H9 (cell line): ENCODE data around the gene HIVEP1. TPM values are rescaled to one million over a fixed set of nuclear protein-coding genes. Genes with fewer than 3 reads are reported as not detected.

Source experiments
- DNase-seq: peaks from one replicate; pipeline ENCODE4 v3.0.0-alpha.2; 2017
- H2AFZ ChIP-seq: one replicate; pipeline ENCODE4 v1.6.1; 2013; ENCODE audit warnings: mild to moderate bottlenecking, low read length, control low read depth, moderate library complexity
- H2AK5ac ChIP-seq: 2 replicates; pipeline ENCODE4 v1.6.1; 2013; ENCODE audit warnings: low read length, control low read depth, mixed read lengths; ENCODE audit not compliant: insufficient read length
- H2BK120ac ChIP-seq: one replicate; pipeline ENCODE4 v1.6.1; 2013; ENCODE audit warnings: low read depth, mild to moderate bottlenecking, low read length, control low read depth, inconsistent platforms; ENCODE audit not compliant: poor library complexity, severe bottlenecking
- H2BK12ac ChIP-seq: 2 replicates; pipeline ENCODE4 v1.6.1; 2013; ENCODE audit warnings: low read length, control low read depth, mixed read lengths, low read depth; ENCODE audit not compliant: insufficient read length
- H2BK15ac ChIP-seq: 2 replicates; pipeline ENCODE4 v1.6.1; 2013; ENCODE audit warnings: low read depth, low read length, control low read depth
- H2BK20ac ChIP-seq: one replicate; pipeline ENCODE4 v1.6.1; 2013; ENCODE audit warnings: low read depth, mild to moderate bottlenecking, low read length, control low read depth, inconsistent platforms; ENCODE audit not compliant: poor library complexity, severe bottlenecking
- H2BK5ac ChIP-seq: 2 replicates; pipeline ENCODE4 v1.6.1; 2013; ENCODE audit warnings: low read length, control low read depth, mixed read lengths; ENCODE audit not compliant: insufficient read length
- H3K14ac ChIP-seq: 2 replicates; pipeline ENCODE4 v1.6.1; 2013; ENCODE audit warnings: low read length, control low read depth; ENCODE audit not compliant: insufficient read depth
- H3K18ac ChIP-seq: 2 replicates; pipeline ENCODE4 v1.6.1; 2013; ENCODE audit warnings: low read depth, mild to moderate bottlenecking, mixed read lengths, low read length, control low read depth; ENCODE audit not compliant: insufficient read length
- H3K23ac ChIP-seq: 2 replicates; pipeline ENCODE4 v1.6.1; 2013; ENCODE audit warnings: low read length, control low read depth, mixed read lengths, low read depth; ENCODE audit not compliant: insufficient read length
- H3K23me2 ChIP-seq: 2 replicates; pipeline ENCODE4 v1.6.1; 2013; ENCODE audit warnings: low read depth, mild to moderate bottlenecking, mixed read lengths, low read length, control low read depth; ENCODE audit not compliant: insufficient read length, poor library complexity, severe bottlenecking
- H3K27ac ChIP-seq: 2 replicates; pipeline ENCODE4 v1.5.1; 2013; ENCODE audit warnings: low read length, control low read depth, mixed read lengths, low read depth; ENCODE audit not compliant: insufficient read length
- H3K27me3 ChIP-seq: 2 replicates; pipeline ENCODE4 v1.6.1; 2013; ENCODE audit warnings: low read length, control low read depth, inconsistent platforms; ENCODE audit not compliant: insufficient read depth
- H3K4ac ChIP-seq: 2 replicates; pipeline ENCODE4 v1.6.1; 2013; ENCODE audit warnings: low read depth, mild to moderate bottlenecking, control low read depth, inconsistent platforms, low read length, moderate library complexity
- H3K4me1 ChIP-seq: 2 replicates; pipeline ENCODE4 v1.6.1; 2013; ENCODE audit warnings: low read length, control low read depth, inconsistent platforms; ENCODE audit not compliant: insufficient read depth
- H3K4me2 ChIP-seq: 2 replicates; pipeline ENCODE4 v1.6.1; 2013; ENCODE audit warnings: low read length, control low read depth, mixed read lengths; ENCODE audit not compliant: insufficient read length, insufficient read depth
- H3K56ac ChIP-seq: 2 replicates; pipeline ENCODE4 v1.6.1; 2013; ENCODE audit warnings: low read depth, mild to moderate bottlenecking, mixed read lengths, low read length, control low read depth; ENCODE audit not compliant: insufficient read length
- H3K79me1 ChIP-seq: 2 replicates; pipeline ENCODE4 v1.6.1; 2013; ENCODE audit warnings: low read depth, mild to moderate bottlenecking, moderate library complexity, low read length, control low read depth, inconsistent platforms; ENCODE audit not compliant: insufficient read depth, poor library complexity, severe bottlenecking
- H3K79me2 ChIP-seq: 2 replicates; pipeline ENCODE4 v1.6.1; 2013; ENCODE audit warnings: low read length, control low read depth, inconsistent platforms; ENCODE audit not compliant: insufficient read depth
- H3K9ac ChIP-seq: 2 replicates; pipeline ENCODE4 v1.6.1; 2013; ENCODE audit warnings: low read length, control low read depth, mixed read lengths; ENCODE audit not compliant: insufficient read length; ENCODE audit errors: extremely low read depth
- H3K9me3 ChIP-seq: one replicate; pipeline ENCODE4 v1.6.1; 2013; ENCODE audit warnings: low read depth, low read length, inconsistent platforms; ENCODE audit not compliant: control insufficient read depth
- H3T11ph ChIP-seq: one replicate; pipeline ENCODE4 v1.6.1; 2013; ENCODE audit warnings: mild to moderate bottlenecking, low read length, control low read depth, inconsistent platforms
- H4K20me1 ChIP-seq: one replicate; pipeline ENCODE4 v1.6.1; 2013; ENCODE audit not compliant: control insufficient read depth, insufficient read length, insufficient read depth
- H4K5ac ChIP-seq: 2 replicates; pipeline ENCODE4 v1.6.1; 2013; ENCODE audit warnings: low read depth, mild to moderate bottlenecking, mixed read lengths, low read length, control low read depth; ENCODE audit not compliant: insufficient read length
- H4K8ac ChIP-seq: replicated peaks from 2 replicates; pipeline ENCODE4 v1.6.1; 2013; ENCODE audit warnings: low read length, control low read depth, mixed read lengths, low read depth; ENCODE audit not compliant: insufficient read length
- H4K91ac ChIP-seq: 2 replicates; pipeline ENCODE4 v1.6.1; 2013; ENCODE audit warnings: low read depth, mild to moderate bottlenecking, moderate library complexity, mixed read lengths, low read length, control low read depth; ENCODE audit not compliant: insufficient read length
- H3K27ac Mint-ChIP-seq, 3 experiments: 2 replicates in 2 of 3; 3 replicates in 1 of 3; pipeline ENCODE4 v1.8.0; 2020 to 2021; ENCODE audit warnings: mixed read lengths in 3 of 3, mild to moderate bottlenecking in 1 of 3, moderate library complexity in 1 of 3
- H3K27me3 Mint-ChIP-seq: 2 replicates; pipeline ENCODE4 v1.8.0; 2021; ENCODE audit warnings: low read depth, mild to moderate bottlenecking, moderate library complexity, mixed read lengths
- H3K36me3 Mint-ChIP-seq, 3 experiments: 2 replicates in 2 of 3; 3 replicates in 1 of 3; pipeline ENCODE4 v1.8.0; 2020 to 2021; ENCODE audit warnings: low read depth in 3 of 3, mixed read lengths in 3 of 3; ENCODE audit not compliant: insufficient read depth in 1 of 3
- H3K4me1 Mint-ChIP-seq, 2 experiments: 2 replicates each; pipeline ENCODE4 v1.8.0; 2020; ENCODE audit warnings: mixed read lengths in 2 of 2
- H3K4me3 Mint-ChIP-seq, 2 experiments: 2 replicates in 1 of 2; 3 replicates in 1 of 2; pipeline ENCODE4 v1.8.0; 2020 to 2021; ENCODE audit warnings: mild to moderate bottlenecking in 2 of 2, mixed read lengths in 2 of 2, moderate library complexity in 1 of 2
- H3K9me3 Mint-ChIP-seq, 2 experiments: 2 replicates in 1 of 2; 3 replicates in 1 of 2; pipeline ENCODE4 v1.8.0; 2020; ENCODE audit warnings: mild to moderate bottlenecking in 2 of 2, mixed read lengths in 2 of 2, moderate library complexity in 1 of 2
- WGBS: extraction: QIAGEN DNeasy Blood & Tissue Kit; methylation state at CpG from one replicate; pipeline ENCODE4 v1.1.7; 2013; ENCODE audit warnings: missing lambda C conversion rate, low lambda C conversion rate, mixed read lengths; ENCODE audit not compliant: insufficient read length; ENCODE audit errors: extremely low coverage; 5-methylcytosine and 5-hydroxymethylcytosine counted together
- total RNA-seq: library from RNA; stranded (reverse); gene quantifications from 2 replicates; pipeline ENCODE4 v1.2.1, GENCODE V29; 2021
- TF ChIP-seq, protein P1 (sequence below): fragments of 200-600 bp; sonication (generic); conservative IDR thresholded peaks from 3 replicates; pipeline ENCODE4 v1.8.0; 2021; ENCODE audit warnings: antibody characterized with exemption, mild to moderate bottlenecking

HIVEP1 gene
- total RNA-seq, 1 experiment from 2014 or later: 44.2 TPM

DNA sequence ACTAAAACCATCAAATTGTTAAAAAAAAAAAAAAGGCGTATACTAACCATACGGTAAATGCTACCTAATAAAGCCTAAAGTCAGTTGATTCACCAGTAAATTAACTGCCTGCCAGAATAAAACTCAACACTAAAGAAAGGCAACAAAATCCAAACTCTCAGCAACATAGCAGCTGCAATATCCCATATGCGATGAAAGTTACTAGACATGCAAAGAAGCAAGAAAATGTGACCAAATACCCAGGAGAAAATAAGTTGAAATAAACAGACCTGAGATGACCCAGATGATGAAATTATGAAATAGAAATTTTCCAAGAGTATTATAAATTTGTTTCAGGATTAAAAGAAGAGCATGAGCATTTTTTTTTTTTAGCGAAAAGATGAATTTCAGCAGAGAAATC, 174.4 kb downstream of the HIVEP1 start:
- Mint-ChIP-seq H3K4me1 (peaks cover 6 to 10% of the 10 kb centered on the region in 2 experiments; a peak in 2 of 4 replicates), H3K27ac (no peak overlapping the region), H3K36me3 (no peaks in the 10 kb centered on the region), H3K9me3 (no peaks in the 10 kb centered on the region), H3K4me3 (no peak overlapping the region), H3K27me3 (no peaks in the 10 kb centered on the region)
- Histone ChIP-seq H3K27ac (no peak overlapping the region), H3K14ac (no peak overlapping the region), H3K9ac (no peak overlapping the region), H3K79me2 (no peaks in the 10 kb centered on the region), H3K18ac (no peak overlapping the region), H3T11ph (no peak overlapping the region), H3K23ac (no peak overlapping the region), H2BK5ac (no peak overlapping the region), H3K23me2 (no peaks in the 10 kb centered on the region), H3K56ac (no peak overlapping the region), H3K4ac (no peak overlapping the region), H4K8ac (no peak overlapping the region), H2BK120ac (no peak overlapping the region), H3K4me1 (no peaks in the 10 kb centered on the region), H2AFZ (no peak overlapping the region), H2AK5ac (no peak overlapping the region), H3K27me3 (no peaks in the 10 kb centered on the region), H4K20me1 (peaks cover 2% of the 10 kb centered on the region), H4K91ac (no peak overlapping the region), H2BK15ac (no peak overlapping the region), H3K9me3 (no peaks in the 10 kb centered on the region), H3K4me2 (no peak overlapping the region), H4K5ac (no peak overlapping the region), H3K79me1 (no peaks in the 10 kb centered on the region), H2BK20ac (no peak overlapping the region), H2BK12ac (no peak overlapping the region)
- no CpG with 5 or more reads among the region's 4 CpGs for WGBS
- TF ChIP-seq, protein P1, sequence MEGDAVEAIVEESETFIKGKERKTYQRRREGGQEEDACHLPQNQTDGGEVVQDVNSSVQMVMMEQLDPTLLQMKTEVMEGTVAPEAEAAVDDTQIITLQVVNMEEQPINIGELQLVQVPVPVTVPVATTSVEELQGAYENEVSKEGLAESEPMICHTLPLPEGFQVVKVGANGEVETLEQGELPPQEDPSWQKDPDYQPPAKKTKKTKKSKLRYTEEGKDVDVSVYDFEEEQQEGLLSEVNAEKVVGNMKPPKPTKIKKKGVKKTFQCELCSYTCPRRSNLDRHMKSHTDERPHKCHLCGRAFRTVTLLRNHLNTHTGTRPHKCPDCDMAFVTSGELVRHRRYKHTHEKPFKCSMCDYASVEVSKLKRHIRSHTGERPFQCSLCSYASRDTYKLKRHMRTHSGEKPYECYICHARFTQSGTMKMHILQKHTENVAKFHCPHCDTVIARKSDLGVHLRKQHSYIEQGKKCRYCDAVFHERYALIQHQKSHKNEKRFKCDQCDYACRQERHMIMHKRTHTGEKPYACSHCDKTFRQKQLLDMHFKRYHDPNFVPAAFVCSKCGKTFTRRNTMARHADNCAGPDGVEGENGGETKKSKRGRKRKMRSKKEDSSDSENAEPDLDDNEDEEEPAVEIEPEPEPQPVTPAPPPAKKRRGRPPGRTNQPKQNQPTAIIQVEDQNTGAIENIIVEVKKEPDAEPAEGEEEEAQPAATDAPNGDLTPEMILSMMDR: no peak
- no peak for DNase-seq
